ENCODE data around the gene HAP1. TPM values are rescaled to one million over a fixed set of nuclear protein-coding genes. Genes with fewer than 3 reads are reported as not detected.

Gene HAP1
- total RNA-seq, 2 donors from 2014 or later: not detected

DNA sequence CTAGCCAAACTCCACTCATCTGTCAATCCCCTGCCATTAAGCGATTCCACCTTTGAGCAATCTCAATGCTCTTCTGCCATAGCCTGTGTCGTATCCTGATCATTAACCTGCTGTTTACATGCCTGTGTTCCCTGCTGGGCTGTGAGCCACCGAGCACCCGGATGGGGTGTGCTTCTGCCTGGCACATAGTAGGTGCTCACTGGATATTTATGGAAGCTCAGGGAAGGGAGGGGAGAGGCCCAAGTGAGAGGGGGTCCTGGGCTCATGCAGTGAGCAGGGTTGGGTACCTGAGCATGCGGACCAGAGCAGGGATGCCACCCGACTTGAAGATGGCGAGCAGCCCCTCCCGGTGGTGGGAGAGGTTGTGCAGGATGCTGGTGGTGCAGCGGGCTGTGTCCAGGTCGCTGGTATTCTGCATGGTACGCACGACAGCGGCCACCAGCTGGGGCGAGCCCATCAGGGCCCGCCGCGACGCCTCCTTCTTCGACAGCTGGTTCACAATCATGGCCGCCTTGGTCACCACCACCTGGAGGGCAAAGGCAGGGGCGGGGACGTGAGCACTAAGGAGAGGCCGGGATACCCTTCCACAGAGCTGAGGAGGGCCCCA, 34.3 kb upstream of the HAP1 start:
- H3K9me3 Mint-ChIP-seq: no peaks in the 10 kb centered on the region
- no peaks in the 10 kb centered on the region for H3K36me3 Mint-ChIP-seq
- ATAC-seq (no peak), DNase-seq (ENCODE audit: low spot score in 2 of 2) (no peak)
- H3K27ac Mint-ChIP-seq: no peak overlapping the region

DNA sequence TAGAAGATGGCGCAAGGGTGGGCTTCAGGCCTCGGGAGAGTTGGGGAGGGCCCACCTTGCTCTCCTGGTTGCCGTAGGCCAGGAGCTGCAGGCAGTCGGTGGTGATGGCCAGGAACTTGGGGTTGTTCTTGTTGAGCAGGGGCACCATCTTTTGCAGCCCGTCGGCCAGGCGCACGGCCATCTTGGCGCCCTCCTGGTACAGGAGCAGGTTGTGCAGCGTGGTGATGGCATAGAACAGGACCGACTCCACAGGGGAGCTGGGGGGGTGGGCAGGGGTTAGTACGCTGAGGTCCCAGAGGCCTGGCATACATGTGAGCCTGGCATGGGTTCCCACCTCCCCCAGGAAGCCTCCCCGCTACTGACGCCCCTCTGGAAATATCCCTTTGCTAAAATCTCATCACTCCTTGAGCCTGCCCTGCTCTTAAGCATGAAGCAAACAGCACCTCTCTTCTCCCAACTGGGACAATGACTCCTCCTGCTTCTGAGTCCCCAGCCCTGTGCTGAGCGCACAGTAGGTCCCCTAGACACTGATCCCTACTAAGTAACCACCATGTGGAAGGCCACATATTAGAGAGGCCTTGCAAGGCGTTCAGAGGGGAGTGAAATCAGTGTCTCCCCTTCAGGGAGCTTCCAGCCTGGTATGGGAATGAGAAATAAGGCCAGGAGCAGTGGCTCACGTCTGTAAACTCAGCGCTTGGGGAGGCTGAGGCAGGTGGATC, 33.0 kb upstream of the HAP1 start:
- Mint-ChIP-seq H3K9me3 (no peaks in the 10 kb centered on the region), H3K27ac (no peak overlapping the region), H3K36me3 (no peaks in the 10 kb centered on the region)
- ATAC-seq (no peak), DNase-seq (ENCODE audit: low spot score in 2 of 2) (no peak)

DNA sequence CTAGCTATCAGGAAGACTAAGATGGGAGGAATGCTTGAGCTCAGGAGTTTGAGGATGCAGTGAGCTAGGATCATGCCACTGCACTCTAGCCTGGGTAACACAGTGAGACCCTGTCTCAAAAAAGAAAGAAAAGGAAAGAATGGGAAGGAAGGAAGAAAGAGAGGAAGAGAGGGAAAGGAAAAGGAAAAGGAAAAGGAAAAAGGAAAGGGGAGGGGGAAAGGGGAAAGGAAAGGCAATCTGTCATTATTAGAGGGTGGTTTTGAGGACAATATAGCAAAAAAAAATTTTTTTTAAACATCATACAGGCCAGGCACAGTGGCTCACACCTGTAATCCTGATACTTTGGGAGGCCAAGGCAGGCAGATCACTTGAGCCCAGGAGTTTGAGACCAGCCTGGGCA, 31.7 kb upstream of the HAP1 start:
- ATAC-seq (no peak), DNase-seq (ENCODE audit: low spot score in 2 of 2) (no peak)
- Mint-ChIP-seq H3K9me3 (no peaks in the 10 kb centered on the region), H3K27ac (no peak overlapping the region), H3K36me3 (no peaks in the 10 kb centered on the region)

DNA sequence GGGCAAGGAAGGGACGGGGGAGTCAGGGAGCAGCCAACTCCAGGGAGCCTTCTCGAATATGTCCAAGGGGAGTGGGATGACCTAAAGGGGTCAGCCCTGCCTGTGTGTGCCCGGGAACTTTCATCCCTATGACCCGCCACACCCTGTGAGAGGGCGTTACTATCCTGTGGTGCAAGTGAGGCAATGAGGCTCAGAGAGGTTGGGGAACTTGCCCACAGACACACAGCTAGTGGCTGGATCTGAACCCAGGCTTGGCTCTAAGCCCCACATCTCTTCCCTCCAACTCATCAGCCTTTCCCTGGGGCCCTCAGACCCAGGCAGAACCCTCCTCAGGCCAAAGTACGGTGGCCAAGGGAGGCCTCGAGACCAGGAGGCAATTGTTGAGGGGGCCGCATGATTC, 28.9 kb upstream of the HAP1 start:
- Mint-ChIP-seq H3K36me3 (no peaks in the 10 kb centered on the region), H3K9me3 (no peaks in the 10 kb centered on the region), H3K27ac (no peak overlapping the region)
- no peak for DNase-seq (ENCODE audit: low spot score in 2 of 2)
- ATAC-seq: no peak

DNA sequence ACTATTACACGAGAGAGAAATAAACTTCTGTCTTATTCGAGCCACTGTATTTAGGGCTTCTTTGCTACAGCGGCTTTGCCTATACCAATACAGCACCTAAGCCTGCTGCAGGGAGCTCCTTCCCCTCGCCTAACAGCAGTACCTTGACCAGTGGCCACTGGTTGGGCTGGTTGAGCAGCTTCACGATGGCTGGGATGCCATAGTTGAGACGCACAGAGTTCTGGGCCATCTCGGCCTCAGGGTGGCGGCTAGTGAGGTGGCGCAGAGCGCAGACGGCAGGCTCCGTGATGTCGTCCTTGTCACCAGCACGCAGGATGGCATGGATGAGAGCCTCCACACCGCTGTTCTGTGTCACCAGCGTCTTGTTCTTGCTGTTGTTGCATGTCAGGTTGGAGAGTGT, 28.4 kb upstream of the HAP1 start:
- Mint-ChIP-seq H3K36me3 (no peaks in the 10 kb centered on the region), H3K9me3 (no peaks in the 10 kb centered on the region), H3K27ac (no peak overlapping the region)
- ATAC-seq (no peak), DNase-seq (ENCODE audit: low spot score in 2 of 2) (no peak)

DNA sequence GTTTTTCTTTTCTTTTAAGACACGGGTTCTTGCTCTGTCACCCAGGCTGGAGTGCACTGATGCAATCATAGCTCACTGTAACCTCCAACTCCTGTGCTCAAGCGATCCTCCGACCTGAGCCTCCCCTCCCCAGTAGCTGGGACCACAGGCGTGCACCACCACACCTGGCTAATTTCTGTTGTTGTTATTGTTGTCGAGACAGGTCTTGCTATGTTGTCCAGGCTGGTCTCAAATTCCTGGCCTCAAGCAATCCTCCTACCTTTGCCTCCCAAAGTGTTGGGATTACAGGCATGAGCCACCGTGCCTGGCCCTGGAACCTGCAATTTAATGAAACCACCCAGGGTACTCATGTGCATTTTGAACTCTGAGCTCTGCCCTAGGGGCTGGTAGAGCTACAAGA, 27.9 kb upstream of the HAP1 start:
- H3K27ac Mint-ChIP-seq: no peak overlapping the region
- ATAC-seq: no peak
- no peaks in the 10 kb centered on the region for H3K36me3 Mint-ChIP-seq
- no peaks in the 10 kb centered on the region for H3K9me3 Mint-ChIP-seq
- DNase-seq (ENCODE audit: low spot score in 2 of 2): no peak

DNA sequence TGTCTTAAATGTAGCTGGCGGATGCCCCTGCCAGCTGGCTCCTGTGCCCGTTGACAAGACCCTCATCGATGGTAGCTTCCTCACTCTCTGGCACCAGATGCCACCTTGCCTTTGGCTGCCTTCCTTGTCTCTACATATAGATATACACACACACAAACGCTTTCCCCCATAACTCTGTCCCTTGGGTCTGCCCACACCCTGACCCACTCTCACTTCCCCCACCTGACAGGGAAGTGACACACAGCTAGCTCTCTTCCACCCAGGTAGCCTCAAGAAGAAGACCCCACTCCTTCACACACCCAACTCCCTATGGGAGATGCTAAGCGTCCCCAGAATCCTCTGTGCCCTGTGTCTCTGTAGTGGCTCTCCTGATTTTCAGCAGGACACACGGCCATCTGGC, 26.4 kb upstream of the HAP1 start:
- ATAC-seq (no peak), DNase-seq (ENCODE audit: low spot score in 2 of 2) (no peak)
- Mint-ChIP-seq H3K36me3 (no peaks in the 10 kb centered on the region), H3K9me3 (no peaks in the 10 kb centered on the region), H3K27ac (no peak overlapping the region)

DNA sequence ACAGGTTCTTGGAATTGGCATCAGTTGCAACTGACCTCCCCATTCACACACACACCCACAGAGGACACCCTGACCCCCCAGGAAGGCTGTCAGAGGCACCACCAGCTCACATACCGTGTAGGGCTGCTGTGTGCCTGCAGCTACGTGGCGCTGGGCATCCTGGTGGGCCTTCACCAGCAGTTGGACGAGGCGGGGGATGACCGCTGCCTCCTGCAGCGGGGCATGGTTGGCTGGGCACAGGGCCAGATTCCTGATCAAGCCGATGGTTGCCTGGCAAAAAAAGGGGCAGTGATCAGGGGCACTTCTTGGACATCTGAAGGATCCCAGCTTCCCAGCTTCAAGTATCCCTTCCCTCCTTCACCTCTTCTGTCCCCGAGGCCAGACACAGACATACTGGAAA, 24.2 kb upstream of the HAP1 start:
- no peak for ATAC-seq
- DNase-seq (ENCODE audit: low spot score in 2 of 2): no peak
- no peaks in the 10 kb centered on the region for H3K36me3 Mint-ChIP-seq
- H3K27ac Mint-ChIP-seq: no peak overlapping the region
- H3K9me3 Mint-ChIP-seq: no peaks in the 10 kb centered on the region

DNA sequence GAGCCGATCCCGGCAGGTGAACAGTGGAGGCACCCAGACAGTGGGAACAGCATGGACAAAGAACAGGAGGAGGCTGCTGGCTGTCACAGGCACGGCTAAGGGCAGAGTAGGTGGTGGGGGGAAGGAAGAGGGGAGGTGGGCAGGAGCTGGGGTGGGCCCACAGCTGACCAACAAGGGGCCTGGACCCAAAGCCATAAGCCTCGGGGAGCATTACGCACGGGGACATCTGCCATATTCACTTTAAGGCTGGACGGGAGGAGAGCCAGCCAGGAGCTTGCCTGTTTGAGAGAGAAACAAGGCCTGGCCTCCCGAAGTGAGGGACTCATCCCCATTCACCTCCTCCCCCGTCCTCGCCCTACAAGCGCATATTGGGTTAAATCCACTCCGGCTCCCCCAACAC, 19.6 kb upstream of the HAP1 start:
- Mint-ChIP-seq H3K27ac (no peak overlapping the region), H3K36me3 (no peaks in the 10 kb centered on the region), H3K9me3 (no peaks in the 10 kb centered on the region)
- ATAC-seq (no peak), DNase-seq (ENCODE audit: low spot score in 2 of 2) (no peak)

DNA sequence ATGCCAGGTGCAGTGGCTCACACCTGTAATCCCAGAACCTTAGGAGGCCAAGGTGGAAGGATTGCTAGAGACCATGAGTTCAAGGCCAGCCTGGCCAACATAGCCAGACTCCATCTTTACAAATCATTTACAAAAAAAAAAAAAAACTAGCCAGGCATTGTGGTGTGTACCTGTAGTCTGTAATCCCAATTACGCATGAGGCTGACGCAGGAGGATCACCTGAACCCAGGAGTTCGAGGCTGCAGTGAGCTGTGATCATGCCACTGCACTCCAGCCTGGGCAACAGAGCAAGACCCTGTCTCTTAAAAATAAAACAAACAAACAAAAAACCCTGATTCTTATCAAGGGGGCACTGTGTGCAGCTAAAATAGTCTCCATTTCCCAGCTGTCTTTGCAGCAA, 16.8 kb upstream of the HAP1 start:
- Mint-ChIP-seq H3K36me3 (no peaks in the 10 kb centered on the region), H3K27ac (no peak overlapping the region), H3K9me3 (no peaks in the 10 kb centered on the region)
- DNase-seq (ENCODE audit: low spot score in 2 of 2) (no peak), ATAC-seq (no peak)

DNA sequence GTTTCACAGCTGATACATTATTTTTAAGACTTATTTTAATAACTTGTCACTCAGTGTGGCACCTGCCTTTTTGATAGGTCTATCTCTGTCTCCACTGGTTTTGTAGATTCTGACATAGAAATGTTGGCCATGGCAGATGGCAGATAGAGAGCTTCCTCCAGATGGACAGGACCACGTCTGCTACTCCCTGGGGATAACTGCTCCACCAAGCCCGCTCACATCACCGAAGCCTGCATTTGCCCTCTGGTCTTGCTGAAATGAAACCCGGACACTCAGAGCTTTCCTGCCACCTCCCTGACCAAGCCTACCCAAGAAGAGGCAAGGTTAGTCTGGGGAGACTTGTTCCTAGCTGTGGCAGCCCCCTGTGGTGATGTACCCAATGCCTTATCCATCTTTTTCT, 16.4 kb upstream of the HAP1 start:
- no peak for ATAC-seq
- H3K27ac Mint-ChIP-seq: no peak overlapping the region

DNA sequence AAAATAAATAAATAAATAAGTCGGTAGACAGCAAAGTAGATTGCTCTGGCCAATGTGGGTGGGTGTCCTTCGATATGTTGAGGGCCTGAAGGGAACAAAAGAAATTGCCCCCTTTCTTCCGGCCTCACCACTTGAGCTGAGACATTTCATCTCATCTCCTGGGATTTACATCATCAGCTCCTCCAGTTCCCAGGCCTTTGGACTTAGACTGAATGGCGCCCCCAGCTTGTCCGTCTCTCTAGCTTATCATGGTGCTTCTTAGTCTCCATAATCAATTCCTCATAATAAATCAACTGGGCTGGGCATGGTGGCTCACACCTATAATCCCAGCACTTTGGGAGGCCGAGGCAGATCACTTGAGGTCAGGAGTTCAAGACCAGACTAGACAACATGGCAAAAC, 13.8 kb upstream of the HAP1 start:
- DNase-seq (ENCODE audit: low spot score in 2 of 2) (no peak), ATAC-seq (no peak)
- no peaks in the 10 kb centered on the region for H3K9me3 Mint-ChIP-seq
- no peak overlapping the region for H3K27ac Mint-ChIP-seq
- H3K36me3 Mint-ChIP-seq: no peaks in the 10 kb centered on the region

More for the DNA sequence above, 16.4 kb upstream of the HAP1 start:
- no peak for DNase-seq (ENCODE audit: low spot score in 2 of 2)
- H3K36me3 Mint-ChIP-seq: no peaks in the 10 kb centered on the region
- no peaks in the 10 kb centered on the region for H3K9me3 Mint-ChIP-seq

DNA sequence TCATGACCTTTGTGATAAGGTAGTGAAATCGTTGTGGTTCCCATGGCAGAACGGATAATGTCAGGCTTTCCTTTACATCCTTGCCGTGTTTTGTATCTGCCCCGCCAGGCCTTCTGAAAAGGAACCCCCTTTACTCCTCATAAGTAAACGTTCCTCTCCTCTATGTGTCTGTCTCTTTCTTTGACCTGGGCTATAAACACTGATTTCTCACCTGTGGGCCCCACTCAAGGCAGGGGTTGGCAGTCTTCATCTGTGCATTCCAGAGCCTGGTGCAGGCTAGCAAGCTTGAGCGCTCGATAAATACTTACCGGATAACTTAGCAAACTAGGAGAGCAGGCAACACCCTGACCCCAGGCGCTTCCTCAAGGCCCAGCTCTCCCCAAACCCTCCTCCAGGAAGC, 7.3 kb upstream of the HAP1 start:
- no peak overlapping the region for H3K27ac Mint-ChIP-seq
- DNase-seq (ENCODE audit: low spot score in 2 of 2) (no peak), ATAC-seq (no peak)
- no peaks in the 10 kb centered on the region for H3K9me3 Mint-ChIP-seq
- no peaks in the 10 kb centered on the region for H3K36me3 Mint-ChIP-seq

DNA sequence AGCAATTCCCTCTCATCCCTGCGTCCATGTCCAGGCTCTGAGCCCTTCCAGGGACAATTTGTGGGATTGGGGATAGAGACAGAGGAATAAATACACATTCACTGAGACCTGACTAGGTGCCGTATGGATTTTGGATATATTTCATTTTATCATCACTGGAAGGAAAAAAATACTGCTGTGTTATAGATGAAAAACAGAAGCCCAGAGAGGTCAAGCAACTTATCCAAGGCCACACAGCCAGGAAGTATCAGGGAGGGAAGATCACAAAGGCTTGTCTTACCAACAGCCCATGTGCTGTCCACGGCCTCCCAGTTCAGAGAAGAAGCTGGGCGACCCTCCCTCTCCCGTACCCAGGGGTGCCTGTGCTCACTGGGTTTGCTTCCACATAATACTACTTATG, 6.1 kb upstream of the HAP1 start:
- no peak for ATAC-seq
- Mint-ChIP-seq H3K27ac (no peak overlapping the region), H3K9me3 (no peaks in the 10 kb centered on the region), H3K36me3 (no peaks in the 10 kb centered on the region)
- DNase-seq (ENCODE audit: low spot score in 2 of 2): no peak

DNA sequence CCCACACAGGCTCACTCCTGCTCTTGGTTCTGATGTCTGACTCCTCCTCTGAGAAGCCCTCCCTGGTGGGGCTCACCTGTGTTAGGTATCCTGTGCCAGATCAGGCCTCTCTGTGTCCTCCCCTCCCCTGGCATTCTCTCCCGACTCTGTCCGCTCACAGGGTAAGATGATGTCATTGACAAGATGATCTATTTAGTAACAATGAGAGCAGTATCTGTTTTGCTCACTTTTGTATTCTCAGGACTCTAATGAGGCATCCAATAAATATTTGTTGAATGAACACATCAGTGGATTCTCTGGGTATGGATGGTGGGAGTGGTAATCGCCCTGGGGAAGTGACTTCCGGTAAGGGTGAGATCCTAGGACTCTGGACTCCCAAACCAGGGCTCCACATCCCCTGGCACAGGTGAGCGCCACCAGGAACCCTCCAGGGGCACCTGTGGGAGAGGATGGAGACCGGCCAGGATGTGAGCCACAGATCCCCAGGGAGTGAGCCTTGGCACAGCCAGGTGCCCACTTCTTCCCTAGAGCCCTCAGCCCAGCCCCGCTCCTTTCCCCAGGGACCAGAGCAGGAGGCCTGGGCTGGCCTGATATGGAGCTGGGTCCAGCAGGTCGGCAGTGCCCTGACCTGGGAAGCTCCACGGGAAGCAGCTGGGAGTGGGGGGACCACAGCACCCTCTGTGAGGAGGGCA, 5.4 kb upstream of the HAP1 start:
- no peaks in the 10 kb centered on the region for H3K36me3 Mint-ChIP-seq
- no peaks in the 10 kb centered on the region for H3K9me3 Mint-ChIP-seq
- no peak for DNase-seq (ENCODE audit: low spot score in 2 of 2)
- ATAC-seq: no peak
- no peak overlapping the region for H3K27ac Mint-ChIP-seq

DNA sequence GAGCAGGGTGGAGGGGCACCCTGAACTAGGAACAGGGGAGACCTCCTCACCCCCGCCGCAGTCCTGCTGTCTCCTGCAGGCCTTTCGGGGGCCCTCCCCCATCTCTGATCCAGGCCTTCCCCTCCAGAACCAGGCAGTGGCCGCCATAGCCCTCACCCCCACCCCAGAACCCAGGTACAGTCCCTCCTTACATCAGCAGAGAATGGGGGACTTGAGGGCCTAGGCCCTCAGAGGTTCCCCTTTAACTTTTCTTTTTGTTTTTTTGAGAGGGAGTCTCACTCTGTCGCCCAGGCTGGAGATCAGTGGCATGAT, 4.3 kb upstream of the HAP1 start:
- Mint-ChIP-seq H3K27ac (peak overlapping the region in 1 of 2 donors; percentile 85), H3K36me3 (no peaks in the 10 kb centered on the region), H3K9me3 (no peaks in the 10 kb centered on the region)
- DNase-seq (ENCODE audit: low spot score in 2 of 2) (no peak), ATAC-seq (no peak)

DNA sequence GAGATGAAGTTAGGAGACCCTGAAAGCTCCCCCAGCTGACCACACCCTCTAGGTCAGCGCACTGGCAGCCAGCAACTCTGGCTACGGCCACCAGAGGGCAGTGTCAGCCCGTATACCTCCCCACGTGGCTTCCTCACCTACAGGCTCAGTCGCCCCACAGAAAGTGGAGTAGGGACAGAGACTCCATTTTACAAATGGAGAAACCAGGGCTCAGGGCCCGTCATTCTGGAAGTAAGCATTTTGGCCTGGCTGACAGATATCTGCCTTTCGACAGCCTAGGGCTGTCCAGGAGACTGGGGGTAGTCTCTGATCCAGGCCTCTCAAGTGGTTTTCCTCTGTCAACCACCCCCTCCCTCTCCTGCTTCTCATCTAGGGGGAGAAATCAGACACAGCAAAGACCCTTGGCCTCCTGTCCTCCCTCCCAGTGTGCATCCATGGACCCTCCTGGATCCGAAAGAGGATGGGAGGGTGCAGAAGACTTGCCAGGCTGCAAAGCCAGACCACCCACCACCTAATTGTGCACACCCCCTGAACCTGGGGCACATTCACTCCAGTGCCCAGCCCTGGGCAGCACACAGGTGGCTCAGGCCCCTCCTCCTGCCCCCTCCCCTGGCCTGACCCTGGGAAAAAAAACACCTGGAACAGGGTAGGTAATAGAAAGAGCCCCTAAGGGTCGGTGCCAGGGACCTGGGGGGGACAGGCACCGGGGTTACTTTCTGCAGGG, 3.8 kb upstream of the HAP1 start:
- peak overlapping the region in 1 of 2 donors; percentile 85 for H3K27ac Mint-ChIP-seq
- no peaks in the 10 kb centered on the region for H3K9me3 Mint-ChIP-seq
- peak; percentile 82 for DNase-seq (ENCODE audit: low spot score in 2 of 2)
- no peaks in the 10 kb centered on the region for H3K36me3 Mint-ChIP-seq
- peak; percentile 94 to 96 for ATAC-seq

DNA sequence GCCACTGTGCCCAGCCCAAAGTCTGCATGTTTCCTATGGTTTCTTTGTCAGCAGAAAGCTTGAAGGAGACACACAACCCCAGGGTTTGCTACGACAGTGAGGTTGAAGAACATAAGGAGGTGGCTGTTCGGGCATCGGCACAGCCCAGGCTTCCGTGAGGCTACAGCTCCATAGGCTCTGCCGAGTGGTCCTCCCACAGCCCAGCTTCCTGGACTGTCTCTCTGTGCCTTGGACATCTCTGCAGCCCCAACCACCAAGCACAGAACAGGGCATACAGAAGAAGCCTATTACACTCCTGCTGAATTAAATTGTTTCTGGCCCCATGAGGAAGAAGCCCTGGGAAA, 3.2 kb upstream of the HAP1 start:
- DNase-seq (ENCODE audit: low spot score in 2 of 2) (no peak), ATAC-seq (peak; percentile 2 to 27)
- H3K9me3 Mint-ChIP-seq: no peaks in the 10 kb centered on the region
- H3K27ac Mint-ChIP-seq: no peak overlapping the region
- H3K36me3 Mint-ChIP-seq: no peaks in the 10 kb centered on the region

Measured in activated naive CD4-positive, alpha-beta T cell treated with anti-CD3 and anti-CD28 coated beads, Interleukin-2, amount 50 U/mL, for 72 hours (primary cell).